IMR-90 (cell line): ENCODE data around the gene BPTF.

Source experiments
- CTCF ChIP-seq: conservative IDR thresholded peaks from 2 replicates; pipeline ENCODE4 v1.5.1; 2012; ENCODE audit warnings: mild to moderate bottlenecking, low read depth, low read length, improper control_type of control experiment
- POLR2A ChIP-seq: IDR thresholded peaks from 2 replicates; pipeline ENCODE4 v1.6.1; 2012; ENCODE audit warnings: mild to moderate bottlenecking, low read depth, low read length
- RCOR1 ChIP-seq: IDR thresholded peaks from 2 replicates; pipeline ENCODE4 v1.6.1; 2012; ENCODE audit warnings: mild to moderate bottlenecking, low read length, improper control_type of control experiment; ENCODE audit not compliant: insufficient replicate concordance
- RFX5 ChIP-seq: IDR thresholded peaks from 2 replicates; pipeline ENCODE4 v1.8.0; 2012; ENCODE audit warnings: low read depth, mild to moderate bottlenecking, low read length, moderate library complexity
- SMC3 ChIP-seq: fragments of 150-350 bp; IDR thresholded peaks from 2 replicates; pipeline ENCODE4 v1.6.1; 2016; ENCODE audit warnings: low read depth, mild to moderate bottlenecking, antibody characterized with exemption, low read length, moderate library complexity

DNA sequence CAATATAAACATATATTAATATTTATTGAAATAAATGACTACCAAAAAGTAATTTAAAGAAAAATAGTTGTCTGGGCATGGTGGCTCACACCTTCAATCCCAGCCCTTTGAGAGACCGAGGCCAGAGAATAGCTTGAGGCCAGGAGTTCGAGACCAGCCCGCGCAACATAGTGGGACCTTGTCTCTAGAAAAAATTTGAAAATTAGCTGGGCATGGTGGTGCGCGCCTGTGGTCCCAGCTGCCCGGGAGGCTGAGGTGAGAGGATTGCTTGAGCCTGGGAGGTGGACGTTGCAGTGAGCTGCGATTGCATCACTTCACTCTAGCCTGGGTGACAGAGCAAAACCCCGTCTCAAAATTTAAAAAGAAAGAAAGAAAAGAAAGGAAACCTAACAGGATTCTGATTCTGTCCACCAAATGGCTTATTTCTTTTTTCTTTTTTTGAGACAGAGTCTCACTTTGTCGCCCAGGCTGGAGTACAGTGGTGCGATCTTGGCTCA, 3.4 kb upstream of the BPTF start:
- TF ChIP-seq RCOR1, result no peak
- no peak for TF ChIP-seq CTCF
- TF ChIP-seq POLR2A, result no peak
- no peak for TF ChIP-seq RFX5
- TF ChIP-seq SMC3, result no peak
